Endometrial microvascular endothelial cells (primary cell): ENCODE data around the gene PRLR. TPM values are rescaled to one million over a fixed set of nuclear protein-coding genes. Genes with fewer than 3 reads are reported as not detected.
"Not testable (repeated sequence)": the region's sequence is repeated elsewhere in the genome, so short reads cannot be mapped to it uniquely, and the experiment has no call there.

Experiments used
- in situ Hi-C: cut with HindIII; loops from 2 replicates; pipeline ENCODE4 v1.10.0; 2017; ENCODE audit warnings: low sequenced_read_pairs, low pct_unique_long_range_greater_than_20kb; ENCODE audit errors: inconsistent ontology term
- total RNA-seq: library from RNA; depleted of rRNA; stranded (reverse); fragments of >200 nt; gene quantifications from one replicate; pipeline ENCODE4 v1.2.3, GENCODE V29; 2015; ENCODE audit errors: inconsistent ontology term

The PRLR gene
- total RNA-seq = not detected

DNA sequence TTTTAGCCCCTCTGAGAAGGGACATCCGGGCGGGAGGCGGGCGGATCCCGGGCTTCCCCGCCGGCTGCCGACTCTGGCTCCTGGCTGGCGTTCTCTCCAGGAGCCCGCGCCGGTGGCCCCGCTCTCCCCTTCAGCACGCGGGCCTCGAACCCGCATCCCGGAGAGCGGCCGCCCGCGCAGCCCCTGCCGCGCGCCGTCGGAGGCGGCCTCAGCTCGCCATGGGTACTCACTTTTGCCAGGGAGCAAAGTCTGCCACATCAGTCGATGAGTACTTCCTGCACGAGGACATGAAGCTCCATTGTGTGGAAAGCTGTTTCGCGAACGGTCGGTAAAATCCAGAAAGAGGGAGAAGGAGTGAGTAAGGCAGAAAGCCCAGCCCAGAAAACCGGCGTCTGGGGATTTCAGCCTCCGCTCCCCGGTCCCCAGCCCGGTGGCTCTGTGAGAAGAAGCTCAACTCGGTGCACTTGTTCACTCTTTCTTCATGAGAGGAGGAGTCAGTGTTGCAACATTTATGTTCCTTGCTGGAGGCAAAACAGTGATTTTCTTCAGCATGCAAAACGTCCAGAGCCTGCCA is at the start of gene PRLR:
PRLR (minus strand) TSS at position 450 of the 574 bp plus-strand sequence. CDS start 140,867 bp downstream, outside the sequence.
- in situ Hi-C loops = no loop called here

DNA sequence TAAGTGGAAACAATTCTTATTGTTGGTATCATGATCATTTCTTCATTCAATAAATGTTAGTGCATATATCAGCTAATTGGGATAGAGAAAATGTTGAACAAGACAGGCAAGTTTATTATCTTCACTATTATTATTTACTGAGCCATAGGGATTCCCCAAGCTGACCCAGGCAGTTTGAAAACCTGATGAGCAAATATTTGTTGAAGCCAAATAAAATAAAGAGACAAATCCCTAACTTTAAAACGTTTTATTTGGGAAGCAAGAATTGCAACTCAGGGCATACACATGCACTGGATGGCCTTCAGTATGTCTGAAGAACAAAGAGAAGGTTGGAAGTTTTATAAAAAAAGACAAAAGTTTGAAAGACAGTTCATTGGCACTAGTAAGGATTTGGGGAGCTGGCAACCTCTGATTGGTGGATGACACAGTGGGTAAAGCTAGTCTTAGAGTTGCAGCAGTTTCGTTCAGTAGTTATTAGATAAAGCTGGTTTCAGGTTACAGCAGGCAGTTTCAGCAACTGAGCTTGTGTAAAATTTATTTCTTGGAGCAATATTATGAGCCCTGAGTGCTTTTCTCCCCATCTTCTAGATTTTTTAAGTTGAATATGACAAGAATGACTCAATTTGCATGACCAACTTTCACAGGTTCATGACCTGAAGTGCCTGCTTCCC is 44.7 kb upstream of the PRLR start:
- in situ Hi-C loops = no loop called here

DNA sequence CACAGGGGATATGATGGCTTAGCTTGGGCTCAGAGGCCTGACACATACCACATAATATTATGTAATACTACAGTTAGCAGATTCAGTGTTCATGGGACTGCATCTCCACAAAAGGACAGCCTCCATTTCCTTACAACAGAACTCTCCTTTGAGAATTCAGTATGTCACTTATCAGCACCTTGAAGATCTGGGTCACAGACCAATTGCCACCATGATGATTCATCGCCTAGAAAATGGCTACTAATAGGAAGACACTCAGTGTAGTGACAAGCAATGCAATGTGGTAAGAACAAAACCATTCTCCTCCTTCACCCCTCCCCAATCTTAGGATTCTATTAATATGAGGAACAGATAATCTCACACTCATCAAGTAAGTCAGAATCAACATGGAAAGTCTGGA is 38.7 kb upstream of the PRLR start:
- in situ Hi-C loops = no loop called here

DNA sequence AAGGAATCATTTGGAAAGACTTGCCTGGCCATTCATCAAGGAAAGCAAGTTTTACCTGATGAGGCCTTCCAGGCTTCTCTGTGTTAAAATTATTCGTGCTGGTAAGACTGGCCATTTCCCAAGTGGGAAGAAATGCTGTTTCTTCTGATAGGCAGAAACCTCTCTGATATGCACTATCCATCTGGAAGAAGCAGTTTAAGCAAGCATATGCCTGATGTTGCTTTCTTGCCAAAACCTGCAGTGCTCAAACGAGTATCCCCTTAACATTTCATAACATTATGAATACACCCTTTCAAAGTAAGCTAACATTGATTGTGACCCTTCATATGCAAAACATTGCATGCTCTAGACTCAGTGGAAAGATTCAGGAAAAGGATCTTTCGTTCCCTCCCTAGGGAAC is 36.0 kb upstream of the PRLR start:
- in situ Hi-C loops = no loop called here

DNA sequence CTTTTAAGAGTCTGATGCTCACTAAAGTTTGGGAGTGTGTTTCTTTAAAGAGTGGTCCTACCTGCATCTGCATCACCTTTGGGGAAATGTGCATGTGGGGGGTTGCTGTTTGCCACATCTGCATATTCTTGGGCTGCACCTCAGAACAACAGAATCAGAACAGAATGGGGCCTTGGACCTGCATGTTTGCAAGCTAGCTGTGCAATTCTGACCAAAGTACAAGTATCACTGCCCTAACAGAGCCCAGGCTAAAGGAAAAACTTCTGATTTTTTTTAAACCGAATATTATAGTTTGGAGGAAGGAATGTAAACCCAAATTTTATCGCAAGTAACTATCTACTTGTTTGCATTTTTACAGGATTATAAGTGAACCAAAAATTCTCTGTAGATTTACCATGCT is 34.2 kb upstream of the PRLR start:
- in situ Hi-C loops = no loop called here

DNA sequence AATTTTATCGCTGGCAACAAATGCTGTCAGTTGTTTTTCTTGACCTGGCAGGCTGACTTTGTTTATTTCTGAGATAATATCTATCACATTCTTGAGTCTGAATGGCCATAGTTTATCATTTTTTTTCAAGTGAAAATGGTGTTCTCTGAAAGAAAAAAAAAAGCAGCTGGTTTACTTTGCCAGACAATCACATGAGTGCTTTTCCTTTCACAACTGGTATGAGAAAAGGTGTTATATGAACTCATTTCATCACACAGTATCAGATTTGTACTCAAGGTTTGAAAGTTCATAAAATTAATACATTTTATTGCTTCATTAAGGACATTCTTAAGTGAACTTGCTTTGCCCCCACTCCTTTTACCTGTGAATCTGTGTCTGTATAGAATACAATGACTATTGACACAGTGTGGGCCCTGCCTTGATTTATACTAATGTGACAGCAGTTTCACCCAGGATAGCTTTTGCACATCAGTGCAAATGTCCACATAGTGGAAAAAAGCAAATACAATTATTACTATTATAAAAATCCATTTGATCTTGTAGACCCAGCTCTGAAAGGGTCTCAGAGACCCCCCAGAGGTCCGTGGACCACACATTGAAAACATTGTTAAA is 33.1 kb upstream of the PRLR start:
- in situ Hi-C loops = no loop called here

GRCh38 chr5:35253582-35253981 is 23.3 kb upstream of the PRLR start:
- in situ Hi-C loops = no loop called here

DNA sequence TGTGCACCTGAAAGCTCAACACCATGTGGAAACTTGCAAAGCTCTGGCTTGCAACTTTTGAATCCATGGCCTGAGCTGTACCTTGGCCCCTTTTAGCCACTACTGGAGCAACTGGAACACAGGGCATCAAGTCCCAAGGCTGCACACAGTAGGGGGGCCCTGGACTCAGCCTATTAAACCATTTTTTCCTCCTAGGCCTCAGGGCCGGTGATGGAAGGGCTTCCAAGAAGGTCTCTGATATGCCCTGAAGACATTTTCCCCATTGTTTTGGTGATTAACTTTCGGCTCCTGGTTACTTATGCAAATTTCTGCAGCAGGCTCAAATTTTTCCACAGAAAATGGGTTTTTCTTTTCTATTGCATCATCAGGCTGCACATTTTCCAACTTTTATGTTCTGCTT is 22.7 kb upstream of the PRLR start:
- in situ Hi-C loops = no loop called here

GRCh38 chr5:35248843-35249780 is 18.8 kb upstream of the PRLR start:
- in situ Hi-C loops = no loop called here

DNA sequence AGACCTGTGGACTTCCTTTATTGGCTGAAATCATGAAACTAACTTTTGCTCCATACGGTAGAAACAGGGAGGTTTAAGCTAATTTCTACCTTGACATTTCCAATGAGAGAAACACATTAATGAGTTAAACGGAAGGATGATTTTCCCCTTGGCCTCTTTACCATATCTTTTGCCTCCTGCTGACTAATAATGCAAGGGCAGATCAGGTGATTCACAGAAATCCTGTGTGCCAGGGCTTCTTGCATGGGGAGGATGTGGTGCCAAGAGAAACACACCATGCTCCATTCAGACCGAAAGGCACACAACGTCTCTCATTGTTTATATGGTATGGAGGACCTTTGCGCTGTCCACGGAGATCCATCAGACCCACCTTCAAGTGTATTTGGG is 17.4 kb upstream of the PRLR start:
- in situ Hi-C loops = no loop called here

DNA sequence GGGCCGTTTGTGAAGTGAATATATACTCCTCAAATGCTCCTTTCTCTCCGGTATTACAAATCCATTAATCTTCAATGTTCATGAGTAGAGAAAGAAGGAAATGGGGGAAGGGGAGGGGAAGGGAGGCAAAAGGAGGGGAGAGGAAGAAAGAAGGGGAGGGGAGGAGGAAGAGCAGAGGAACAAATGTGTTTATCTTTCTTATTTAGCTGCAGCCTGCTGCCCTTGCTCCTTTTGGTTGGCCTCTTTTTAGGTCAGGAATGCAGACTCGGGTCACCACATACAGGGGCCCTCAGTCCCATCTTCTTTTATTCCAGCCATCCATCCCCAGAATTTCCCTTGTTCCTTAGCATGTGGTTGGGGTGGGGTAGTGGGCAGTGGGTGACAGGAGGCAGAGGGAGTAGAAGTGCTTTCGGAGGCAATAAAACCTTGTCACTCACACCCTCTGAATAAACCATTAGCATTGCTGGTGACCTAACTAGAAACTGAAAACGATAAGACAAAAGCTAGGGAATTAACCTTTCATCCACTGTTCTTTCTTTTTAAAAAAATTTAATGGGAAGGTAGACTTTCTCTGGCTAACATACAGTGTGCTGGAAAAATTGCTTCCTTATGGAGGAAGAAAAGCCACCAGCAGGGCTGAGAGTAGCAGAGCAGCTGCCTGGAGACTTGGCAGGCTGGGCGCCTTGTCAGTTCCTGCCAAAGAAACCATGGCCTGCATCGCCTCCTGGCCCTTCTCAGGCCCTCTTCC is 16.8 kb upstream of the PRLR start:
- in situ Hi-C loops = no loop called here

GRCh38 chr5:35246411-35246810 is 16.1 kb upstream of the PRLR start:
- in situ Hi-C loops = no loop called here

GRCh38 chr5:35245371-35245770 is 15.1 kb upstream of the PRLR start:
- in situ Hi-C loops = not testable (repeated sequence)

DNA sequence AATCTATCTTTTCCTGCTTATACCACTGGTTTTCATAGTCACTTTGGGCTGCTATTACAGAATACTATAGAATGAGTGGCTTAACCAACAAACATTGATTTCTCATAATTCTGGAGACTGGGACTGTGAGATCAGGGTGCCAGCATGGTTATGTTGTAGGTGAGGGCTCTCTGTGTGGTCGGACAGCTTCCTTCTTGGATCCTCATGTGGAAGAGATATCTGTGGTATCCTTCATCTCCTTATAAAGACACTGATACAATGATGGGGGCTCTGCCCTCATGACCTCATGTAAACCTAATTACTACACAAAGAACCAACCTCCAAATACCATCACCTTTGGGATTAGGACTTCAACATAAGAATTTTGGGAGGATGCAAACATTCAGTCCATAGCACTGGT is 13.9 kb upstream of the PRLR start:
- in situ Hi-C loops = no loop called here

GRCh38 chr5:35242702-35243258 is 12.5 kb upstream of the PRLR start:
- in situ Hi-C loops = no loop called here

DNA sequence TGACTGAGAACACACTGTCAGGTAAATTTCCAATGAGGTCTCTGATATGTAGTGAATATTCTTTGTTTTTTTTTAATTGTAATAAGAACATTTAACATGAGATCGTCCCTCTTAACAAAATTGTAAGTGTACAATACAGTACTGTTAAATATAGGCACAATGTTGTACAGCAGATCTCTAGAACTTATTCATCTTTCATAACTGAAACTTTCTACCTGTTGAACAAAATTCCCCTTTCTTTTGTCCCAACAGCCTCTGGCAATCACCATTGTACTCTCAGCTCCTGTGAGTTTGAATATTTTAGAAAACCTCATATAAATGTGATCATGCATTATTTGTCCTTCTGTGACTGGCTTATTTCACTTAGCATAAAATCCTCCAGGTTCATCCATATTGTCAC is 10.6 kb upstream of the PRLR start:
- in situ Hi-C loops = no loop called here

DNA sequence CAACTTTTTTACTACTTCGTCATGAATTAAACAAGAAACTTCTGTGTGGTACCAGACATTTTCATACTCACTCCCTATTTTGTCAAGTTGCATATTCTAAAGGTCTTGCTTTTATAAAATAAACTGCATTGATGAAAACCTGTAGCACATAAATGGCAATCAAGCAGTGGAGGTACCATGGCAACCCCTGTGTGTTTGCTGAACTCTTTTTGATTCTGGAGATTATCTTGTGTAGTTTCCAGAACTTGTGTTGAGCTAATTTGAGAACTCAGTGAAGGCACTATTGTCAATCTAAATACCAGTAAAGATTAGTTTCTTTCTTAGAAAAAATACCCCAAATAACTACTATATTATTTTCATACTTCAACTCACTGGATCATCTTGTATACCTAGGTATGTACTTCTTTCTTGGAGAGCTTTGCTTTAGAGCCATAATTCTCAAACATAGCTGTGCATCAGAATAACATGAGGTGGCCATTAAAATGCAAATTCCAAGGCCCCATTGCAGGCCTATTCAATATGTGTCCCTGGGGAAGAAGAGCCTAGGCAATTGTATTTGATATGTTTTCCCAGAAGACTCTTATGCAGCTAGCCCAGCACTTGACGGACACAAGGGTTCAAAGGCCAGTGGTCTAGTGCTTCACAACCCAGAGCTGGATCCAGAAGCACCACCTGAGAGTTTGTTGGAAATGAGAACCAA is 9.8 kb upstream of the PRLR start:
- in situ Hi-C loops = no loop called here

DNA sequence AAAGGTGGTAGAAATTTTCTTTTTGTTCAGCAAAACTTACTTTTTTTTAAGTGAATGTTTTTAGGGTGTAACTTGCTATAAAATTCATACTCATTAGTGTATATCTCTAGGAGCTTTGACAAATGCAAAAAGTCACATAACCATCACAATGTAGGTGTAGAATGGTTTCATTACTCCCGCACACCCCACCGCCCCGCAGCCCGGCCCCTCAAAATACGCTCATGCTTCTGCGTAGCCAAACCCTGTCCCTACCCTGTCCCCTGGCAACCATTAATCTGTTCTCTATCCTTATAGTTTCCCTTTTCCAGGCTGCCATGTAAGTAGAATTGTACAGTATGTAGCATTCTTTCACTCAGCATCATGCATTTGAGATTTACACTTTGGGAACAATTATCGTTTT is 9.2 kb upstream of the PRLR start:
- in situ Hi-C loops = no loop called here
